Stomach (tissue), 4 donors: ENCODE results near the gene GLT8D1.

Experiments used
- CTCF ChIP-seq, 7 experiments: fragments of 450-650 bp in 4 of 7; fragments of 200-600 bp in 3 of 7; sonication (generic) in 3 of 7; IDR thresholded peaks; one replicate each; pipeline ENCODE4 v1.5.1; 2016 to 2019; ENCODE audit warnings: antibody characterized with exemption in 7 of 7, control low read depth in 2 of 7, mild to moderate bottlenecking in 1 of 7
- EP300 ChIP-seq: sonication (generic); formaldehyde crosslinking; IDR thresholded peaks from one replicate; pipeline ENCODE4 v1.6.1; 2017; ENCODE audit warnings: antibody characterized with exemption
- POLR2AphosphoS5 ChIP-seq, 3 donors: sonication (generic); formaldehyde crosslinking; IDR thresholded peaks; one replicate each; pipeline ENCODE4 v1.6.1; 2016; ENCODE audit warnings: antibody characterized with exemption in 3 of 3

GRCh38 chr3:52684184-52684583 is 21.4 kb downstream of the GLT8D1 start:
- no peak for TF ChIP-seq CTCF (IDR thresholded peaks at IDR 0.05)
- TF ChIP-seq POLR2AphosphoS5 (IDR thresholded peaks at IDR 0.05): no peak
- TF ChIP-seq EP300: no peak
